ENCODE results near the gene TRERF1.
A peak's percentile ranks its signal among the peaks of the same experiment; 100 is the strongest.
"Not testable (repeated sequence)": the region's sequence is repeated elsewhere in the genome, so short reads cannot be mapped to it uniquely, and the experiment has no call there.

Gene TRERF1

GRCh38 chr6:42450477-42451332 lies 1.0 kb downstream of the TRERF1 start:
- DNase-seq (ENCODE audit: low read depth in 2 of 2) = peak; percentile 16 to 27

- DNase-seq (ENCODE audit: low read depth in 2 of 2) = no peak
Observed at GRCh38 chr6:42449917-42450476, 1.7 kb downstream of the TRERF1 start.

- no peak for DNase-seq (ENCODE audit: low read depth in 2 of 2)
Observed at GRCh38 chr6:42448927-42449659, 2.6 kb downstream of the TRERF1 start.

GRCh38 chr6:42448391-42448790 lies 3.3 kb downstream of the TRERF1 start:
- DNase-seq (ENCODE audit: low read depth in 2 of 2) = no peak

GRCh38 chr6:42446996-42447395 lies 4.7 kb downstream of the TRERF1 start:
- no peak for DNase-seq (ENCODE audit: low read depth in 2 of 2)

GRCh38 chr6:42446370-42446769 lies 5.4 kb downstream of the TRERF1 start:
- no peak for DNase-seq (ENCODE audit: low read depth in 2 of 2)

- not testable (repeated sequence) for DNase-seq (ENCODE audit: low read depth in 2 of 2)
Observed at GRCh38 chr6:42445955-42446354, 5.8 kb downstream of the TRERF1 start.

- no peak for DNase-seq (ENCODE audit: low read depth in 2 of 2)
Observed at GRCh38 chr6:42443312-42444060, 8.2 kb downstream of the TRERF1 start.

GRCh38 chr6:42441697-42442081 lies 10.0 kb downstream of the TRERF1 start:
- no peak for DNase-seq (ENCODE audit: low read depth in 2 of 2)

- DNase-seq (ENCODE audit: low read depth in 2 of 2) = no peak
Observed at GRCh38 chr6:42440778-42441696, 10.7 kb downstream of the TRERF1 start.

- no peak for DNase-seq (ENCODE audit: low read depth in 2 of 2)
Observed at GRCh38 chr6:42440027-42440426, 11.7 kb downstream of the TRERF1 start.

GRCh38 chr6:42436825-42437224 lies 14.9 kb downstream of the TRERF1 start:
- DNase-seq (ENCODE audit: low read depth in 2 of 2) = no peak

- DNase-seq (ENCODE audit: low read depth in 2 of 2) = no peak
Observed at GRCh38 chr6:42434237-42434636, 17.5 kb downstream of the TRERF1 start.

- DNase-seq (ENCODE audit: low read depth in 2 of 2) = no peak
Observed at GRCh38 chr6:42433409-42433808, 18.3 kb downstream of the TRERF1 start.

- no peak for DNase-seq (ENCODE audit: low read depth in 2 of 2)
Observed at GRCh38 chr6:42431877-42432276, 19.8 kb downstream of the TRERF1 start.

- no peak for DNase-seq (ENCODE audit: low read depth in 2 of 2)
Observed at GRCh38 chr6:42431356-42431755, 20.4 kb downstream of the TRERF1 start.

GRCh38 chr6:42429836-42430235 lies 21.9 kb downstream of the TRERF1 start:
- DNase-seq (ENCODE audit: low read depth in 2 of 2) = no peak

- no peak for DNase-seq (ENCODE audit: low read depth in 2 of 2)
Observed at GRCh38 chr6:42429042-42429585, 22.6 kb downstream of the TRERF1 start.

- DNase-seq (ENCODE audit: low read depth in 2 of 2) = peak in 1 of 2 donors; percentile 17
Observed at GRCh38 chr6:42428326-42429041, 23.2 kb downstream of the TRERF1 start.

- DNase-seq (ENCODE audit: low read depth in 2 of 2) = no peak
Observed at GRCh38 chr6:42427871-42428270, 23.9 kb downstream of the TRERF1 start.
